H1 (cell line): ENCODE results near the gene PBX2. TPM values are rescaled to one million over a fixed set of nuclear protein-coding genes. Genes with fewer than 3 reads are reported as not detected.
A peak's percentile ranks its signal among the peaks of the same experiment; 100 is the strongest.

Experiments used
- CTCF ChIA-PET: fragments of 300-600 bp; sonication (Branson Sonifier 250); formaldehyde crosslinking; loops from one replicate; lab custom pipeline; 2021; ENCODE audit not compliant: partially characterized antibody; lab: Charles Lee
- POLR2A ChIA-PET: fragments of 300-600 bp; sonication (Branson Sonifier 250); formaldehyde crosslinking; loops from one replicate; lab custom pipeline; 2021; ENCODE audit warnings: inconsistent platforms; ENCODE audit not compliant: partially characterized antibody; lab: Charles Lee
- DNase-seq, 2 experiments: peaks; one replicate each; pipeline versions ENCODE4 v3.0.0 to v3.0.0-alpha.2; 2010 to 2022; ENCODE audit warnings: low spot score in 2 of 2, low read depth in 1 of 2, mixed read lengths in 1 of 2
- FAIRE-seq: peaks from 2 replicates; lab custom pipeline; 2011; peaks lifted over from hg19 to GRCh38; lab: Jason Lieb, UNC
- H2AFZ ChIP-seq: 2 replicates; pipeline ENCODE4 v1.8.1; 2012; ENCODE audit warnings: low read length, inconsistent platforms
- H2AK5ac ChIP-seq: 2 replicates; pipeline ENCODE4 v1.6.1; 2013; ENCODE audit warnings: low read depth, low read length
- H2BK120ac ChIP-seq: replicated peaks from 2 replicates; pipeline ENCODE3; 2013; ENCODE audit warnings: low read depth, low read length, inconsistent platforms
- H2BK12ac ChIP-seq: 2 replicates; pipeline ENCODE4 v1.6.1; 2013; ENCODE audit warnings: low read depth, low read length
- H2BK15ac ChIP-seq: 2 replicates; pipeline ENCODE4 v1.6.1; 2013; ENCODE audit warnings: low read length
- H2BK20ac ChIP-seq: 2 replicates; pipeline ENCODE4 v1.6.1; 2013; ENCODE audit warnings: low read length
- H2BK5ac ChIP-seq: 2 replicates; pipeline ENCODE4 v1.6.1; 2013; ENCODE audit warnings: low read depth, low read length
- H3K14ac ChIP-seq: 2 replicates; pipeline ENCODE4 v1.6.1; 2013; ENCODE audit warnings: inconsistent platforms; ENCODE audit not compliant: insufficient read length
- H3K18ac ChIP-seq: 2 replicates; pipeline ENCODE4 v1.6.1; 2013; ENCODE audit warnings: low read length; ENCODE audit errors: extremely low read depth
- H3K23ac ChIP-seq: 2 replicates; pipeline ENCODE4 v1.6.1; 2013; ENCODE audit warnings: inconsistent platforms; ENCODE audit not compliant: insufficient read length
- H3K23me2 ChIP-seq: 2 replicates; pipeline ENCODE4 v1.6.1; 2013; ENCODE audit warnings: low read depth, low read length
- H3K27ac ChIP-seq: 2 replicates; pipeline ENCODE4 v1.6.1; 2011; ENCODE audit warnings: low read depth, low read length, inconsistent platforms
- H3K27me3 ChIP-seq, 4 experiments: replicated peaks in 1 of 4; 1 replicate in 1 of 4; 2 replicates in 3 of 4; pipeline versions ENCODE4 v1.6.1 to v1.8.1; 2011 to 2013; ENCODE audit warnings: low read length in 3 of 4, mild to moderate bottlenecking in 3 of 4, inconsistent platforms in 2 of 4, mixed read lengths in 2 of 4, moderate library complexity in 1 of 4; ENCODE audit not compliant: control insufficient read depth in 3 of 4, insufficient read depth in 3 of 4; ENCODE audit errors: extremely low read depth in 1 of 4
- H3K36me3 ChIP-seq, 4 experiments: 2 replicates each; pipeline versions ENCODE4 v1.6.1 to v1.8.1; 2011 to 2013; ENCODE audit warnings: mild to moderate bottlenecking in 4 of 4, low read length in 3 of 4, moderate library complexity in 2 of 4, control low read depth in 1 of 4, inconsistent platforms in 1 of 4; ENCODE audit not compliant: insufficient read depth in 4 of 4, control insufficient read depth in 2 of 4
- H3K4ac ChIP-seq: replicated peaks from 2 replicates; pipeline ENCODE3; 2013; ENCODE audit warnings: low read length, low read depth, mixed read lengths, inconsistent platforms; ENCODE audit not compliant: insufficient read length
- H3K4me1 ChIP-seq, 4 experiments: replicated peaks in 1 of 4; 1 replicate in 1 of 4; 2 replicates in 3 of 4; pipeline versions ENCODE4 v1.6.1 to v1.8.1; 2011 to 2013; ENCODE audit warnings: low read length in 3 of 4, inconsistent platforms in 2 of 4, mixed read lengths in 1 of 4; ENCODE audit not compliant: insufficient read depth in 4 of 4, control insufficient read depth in 3 of 4
- H3K4me2 ChIP-seq, 2 experiments: 2 replicates each; pipeline versions ENCODE4 v1.6.1 to v1.8.1; 2011 to 2013; ENCODE audit warnings: low read depth in 2 of 2, low read length in 2 of 2, control low read depth in 1 of 2, inconsistent platforms in 1 of 2, mild to moderate bottlenecking in 1 of 2; ENCODE audit not compliant: insufficient read depth in 1 of 2
- H3K4me3 ChIP-seq, 4 experiments: fragments of 200-600, 300-600 bp in 1 of 4; sonication (generic), shearing (Covaris generic), sonication (Bioruptor Twin) in 1 of 4; 2 replicates each; pipeline versions ENCODE4 v1.5.1 to v1.8.1; 2011 to 2016; ENCODE audit warnings: low read length in 4 of 4, low read depth in 3 of 4, control low read depth in 2 of 4, inconsistent platforms in 2 of 4, mild to moderate bottlenecking in 2 of 4, mixed read lengths in 1 of 4, moderate library complexity in 1 of 4; ENCODE audit not compliant: insufficient read depth in 2 of 4; ENCODE audit errors: extremely low read depth in 1 of 4
- H3K56ac ChIP-seq: replicated peaks from 2 replicates; pipeline ENCODE3; 2013; ENCODE audit warnings: low read depth, mild to moderate bottlenecking, mixed read lengths, low read length, inconsistent platforms; ENCODE audit not compliant: insufficient read length
- H3K79me1 ChIP-seq: 2 replicates; pipeline ENCODE4 v1.6.1; 2013; ENCODE audit warnings: low read depth, low read length, control low read depth
- H3K79me2 ChIP-seq, 2 experiments: 2 replicates each; pipeline versions ENCODE4 v1.6.1 to v1.8.1; 2012 to 2013; ENCODE audit warnings: low read length in 2 of 2, mild to moderate bottlenecking in 2 of 2, inconsistent platforms in 1 of 2; ENCODE audit not compliant: insufficient read depth in 2 of 2, control insufficient read depth in 1 of 2
- H3K9ac ChIP-seq, 4 experiments: replicated peaks in 1 of 4; 1 replicate in 1 of 4; 2 replicates in 3 of 4; pipeline versions ENCODE4 v1.6.1 to v1.8.1; 2011 to 2013; ENCODE audit warnings: low read depth in 3 of 4, low read length in 3 of 4, control low read depth in 2 of 4, mild to moderate bottlenecking in 2 of 4, moderate library complexity in 2 of 4, inconsistent platforms in 1 of 4; ENCODE audit errors: extremely low read depth in 1 of 4
- H3K9me3 ChIP-seq, 2 experiments: 2 replicates each; pipeline versions ENCODE4 v1.6.1 to v1.8.1; 2012 to 2013; ENCODE audit warnings: mild to moderate bottlenecking in 2 of 2, moderate library complexity in 2 of 2, control low read depth in 1 of 2, inconsistent platforms in 1 of 2, low read depth in 1 of 2, low read length in 1 of 2, mixed read lengths in 1 of 2; ENCODE audit not compliant: insufficient read depth in 2 of 2
- H4K20me1 ChIP-seq, 2 experiments: replicated peaks in 1 of 2; 2 replicates each; pipeline versions ENCODE3 to v1.8.1; 2011 to 2013; ENCODE audit warnings: inconsistent platforms in 2 of 2, low read length in 2 of 2, mild to moderate bottlenecking in 1 of 2; ENCODE audit not compliant: insufficient read depth in 2 of 2, control insufficient read depth in 1 of 2
- H4K5ac ChIP-seq: 2 replicates; pipeline ENCODE4 v1.6.1; 2013; ENCODE audit warnings: low read length, low read depth, mixed read lengths, inconsistent platforms; ENCODE audit not compliant: insufficient read length
- H4K8ac ChIP-seq: 2 replicates; pipeline ENCODE4 v1.8.0; 2013; ENCODE audit warnings: mild to moderate bottlenecking, moderate library complexity, low read length, inconsistent platforms; ENCODE audit not compliant: insufficient read depth; ENCODE audit errors: extremely low read depth
- H4K91ac ChIP-seq: replicated peaks from 2 replicates; pipeline ENCODE3; 2013; ENCODE audit warnings: low read length, mixed read lengths, inconsistent platforms; ENCODE audit not compliant: insufficient read length
- SP4 ChIP-seq: IDR thresholded peaks from 2 replicates; pipeline ENCODE4 v1.6.1; 2012; ENCODE audit warnings: low read length, inconsistent platforms
- TAF1 ChIP-seq: IDR thresholded peaks from 2 replicates; pipeline ENCODE4 v1.6.1; 2011; ENCODE audit warnings: mild to moderate bottlenecking, low read depth, low read length
- TAF7 ChIP-seq: optimal IDR thresholded peaks from 2 replicates; pipeline ENCODE3; 2011; ENCODE audit warnings: low read depth, mild to moderate bottlenecking, inconsistent platforms, low read length, moderate library complexity, borderline replicate concordance
- WGBS, 2 experiments: shearing (Covaris generic) in 1 of 2; methylation state at CpG; one replicate each; pipeline versions ENCODE4 v1.1.6 to v1.1.7; 2013 to 2015; ENCODE audit warnings: low lambda C conversion rate in 2 of 2, mixed read lengths in 2 of 2, inconsistent platforms in 1 of 2, low coverage in 1 of 2, missing lambda C conversion rate in 1 of 2; ENCODE audit not compliant: insufficient replicate concordance in 2 of 2, insufficient coverage in 1 of 2, insufficient read length in 1 of 2; ENCODE audit errors: extremely low coverage in 1 of 2, missing lambda C conversion rate in 1 of 2; 5-methylcytosine and 5-hydroxymethylcytosine counted together
- polyA plus RNA-seq, 7 experiments: library from polyadenylated mRNA; depleted of rRNA in 3 of 7; stranded (reverse) in 5 of 7; unstranded in 2 of 7; fragments of >200 nt in 5 of 7; fragments of 200-250 nt in 2 of 7; gene quantifications; 1 replicate in 5 of 7; 2 replicates in 1 of 7; 4 replicates in 1 of 7; pipeline versions ENCODE4 v1.2.1 to v1.2.3, GENCODE V29; 2011 to 2013; ENCODE audit warnings: missing spikeins in 2 of 7, mixed read lengths in 2 of 7
- total RNA-seq: library from RNA; stranded (reverse); fragmentation: NEBNext Ultra II Directional; extraction: Animal tissue kit (Norgen Biotek cat#: 25700); gene quantifications from 2 replicates; pipeline ENCODE4 v1.2.1, GENCODE V29; 2021

The PBX2 gene
- total and polyA plus RNA-seq, 2 of the 8 experiments (the other 6 are each of a cell fraction or from before 2014, with no cell fraction given), result 102 to 130 TPM

DNA sequence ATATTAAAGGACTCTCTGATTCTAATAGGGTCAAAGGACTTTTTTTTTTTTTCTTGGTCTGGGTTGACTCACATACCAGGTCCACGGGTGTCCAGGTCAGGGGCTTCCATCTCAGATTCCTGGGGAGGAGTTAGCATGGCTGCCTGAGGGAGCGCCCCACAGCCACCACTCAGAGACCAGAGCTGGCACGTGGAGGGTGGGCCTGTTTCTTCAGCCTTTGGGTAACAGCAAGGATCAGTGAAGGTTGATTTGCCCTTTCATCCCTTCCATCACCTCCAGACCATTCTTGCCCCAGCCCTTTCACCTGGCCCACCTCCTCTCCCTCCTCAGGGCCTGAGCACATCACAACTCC lies 8.3 kb upstream of the PBX2 start:
- Histone ChIP-seq H3K56ac (no peak overlapping the region), H3K27ac (no peak overlapping the region), H4K5ac (no peak overlapping the region), H3K9me3 (no peaks in the 10 kb centered on the region), H3K9ac (no peak overlapping the region), H3K79me2 (no peaks in the 10 kb centered on the region), H2BK15ac (no peak overlapping the region; the same call in 1 of the 2 replicates), H3K23me2 (peaks cover 7% of the 10 kb centered on the region; the same call in 1 of the 2 replicates), H4K91ac (peak overlapping the region; percentile 81), H3K14ac (no peak overlapping the region), H3K4me1 (peaks cover 8 to 22% (median 10%) of the 10 kb centered on the region in 4 experiments), H2AK5ac (peak overlapping the region; percentile 43; the same call in 1 of the 2 replicates), H3K36me3 (no peaks in the 10 kb centered on the region), H4K20me1 (no peaks in the 10 kb centered on the region), H3K18ac (no peak overlapping the region), H3K79me1 (no peaks in the 10 kb centered on the region), H2BK12ac (no peak overlapping the region), H3K4me3 (no peak overlapping the region), H4K8ac (no peak overlapping the region; the same call in 1 of the 2 replicates), H3K23ac (no peak overlapping the region), H2BK20ac (no peak overlapping the region), H2BK120ac (no peak overlapping the region), H2BK5ac (no peak overlapping the region), H3K4me2 (no peak overlapping the region), H3K27me3 (no peaks in the 10 kb centered on the region), H2AFZ (no peak overlapping the region), H3K4ac (no peak overlapping the region)
- TF ChIP-seq TAF1 (no peak), TAF7 (no peak), SP4 (no peak)
- FAIRE-seq (no peak), DNase-seq (no peak)
- ChIA-PET CTCF (interaction anchor here (0.9 to 2.6 kb wide), 4 partner anchors 9 to 80 kb away, joined by 3 to 9 read pairs (median 4); partner anchors contain the start of gene NOTCH4), POLR2A (interaction anchor here (1.1 to 13.3 kb wide), 3 partner anchors 19 to 92 kb away, joined by 3 to 194 read pairs (median 4); partner anchors contain the start of genes AGPAT1, PRRT1 and RNF5)
- WGBS, 2 experiments, result 89% methylated on average over 3 of the region's 3 CpGs; no CpG with 5 or more reads in 1 of the 2 experiments
